DOHH2 (cell line): ENCODE measurements around the gene TAF4.

Experiments
- EZH2phosphoT487 ChIP-seq: fragments of 200-600 bp; sonication (generic); IDR thresholded peaks from 2 replicates; pipeline ENCODE4 v1.6.1; 2017; ENCODE audit warnings: borderline replicate concordance, mild to moderate bottlenecking, antibody characterized with exemption, low read length, moderate library complexity, mixed read lengths
- TF ChIP-seq, protein P1 (sequence below): fragments of 200-600 bp; sonication (generic); IDR thresholded peaks from one replicate; pipeline ENCODE4 v1.5.1; 2014; ENCODE audit warnings: antibody characterized with exemption, mild to moderate bottlenecking, low read depth, low read length; ENCODE audit not compliant: poor library complexity, severe bottlenecking

- TF ChIP-seq, protein P1, sequence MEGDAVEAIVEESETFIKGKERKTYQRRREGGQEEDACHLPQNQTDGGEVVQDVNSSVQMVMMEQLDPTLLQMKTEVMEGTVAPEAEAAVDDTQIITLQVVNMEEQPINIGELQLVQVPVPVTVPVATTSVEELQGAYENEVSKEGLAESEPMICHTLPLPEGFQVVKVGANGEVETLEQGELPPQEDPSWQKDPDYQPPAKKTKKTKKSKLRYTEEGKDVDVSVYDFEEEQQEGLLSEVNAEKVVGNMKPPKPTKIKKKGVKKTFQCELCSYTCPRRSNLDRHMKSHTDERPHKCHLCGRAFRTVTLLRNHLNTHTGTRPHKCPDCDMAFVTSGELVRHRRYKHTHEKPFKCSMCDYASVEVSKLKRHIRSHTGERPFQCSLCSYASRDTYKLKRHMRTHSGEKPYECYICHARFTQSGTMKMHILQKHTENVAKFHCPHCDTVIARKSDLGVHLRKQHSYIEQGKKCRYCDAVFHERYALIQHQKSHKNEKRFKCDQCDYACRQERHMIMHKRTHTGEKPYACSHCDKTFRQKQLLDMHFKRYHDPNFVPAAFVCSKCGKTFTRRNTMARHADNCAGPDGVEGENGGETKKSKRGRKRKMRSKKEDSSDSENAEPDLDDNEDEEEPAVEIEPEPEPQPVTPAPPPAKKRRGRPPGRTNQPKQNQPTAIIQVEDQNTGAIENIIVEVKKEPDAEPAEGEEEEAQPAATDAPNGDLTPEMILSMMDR: no peak
- TF ChIP-seq EZH2phosphoT487: no peak
Observed at GRCh38 chr20:62025394-62025793, 40.3 kb downstream of the TAF4 start.
